Kidney capillary endothelial cell (primary cell): Measurements from ENCODE around the gene LRRC75A.
A peak's percentile ranks its signal among the peaks of the same experiment; 100 is the strongest.

Experiments
- DNase-seq: peaks from one replicate; pipeline ENCODE4 v3.0.0-alpha.2; 2018; ENCODE audit warnings: low spot score

The LRRC75A gene

DNA sequence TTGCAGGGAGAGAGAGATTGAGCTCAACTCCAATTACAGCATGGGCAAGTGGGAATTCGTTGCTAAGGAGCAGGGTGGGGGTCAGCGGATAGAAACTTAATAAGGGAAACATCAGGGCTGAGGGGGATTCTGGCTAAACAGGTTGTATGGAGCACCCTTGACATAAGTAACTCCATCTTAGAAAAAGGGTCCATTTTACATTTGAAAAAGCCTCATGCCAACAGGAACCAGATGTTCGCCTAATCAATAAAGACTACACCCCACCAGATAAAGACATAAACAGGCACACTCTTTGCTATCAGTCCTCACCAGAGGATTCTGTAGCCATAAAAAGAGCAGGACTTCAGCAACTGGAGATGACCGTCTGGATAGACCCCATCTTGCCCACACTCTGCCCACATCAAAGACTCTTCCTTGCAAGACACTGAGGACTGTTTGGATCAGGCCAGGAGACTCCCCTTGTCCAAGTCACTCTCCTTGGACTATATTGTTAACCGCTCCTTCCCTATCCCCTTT, 1.6 kb upstream of the LRRC75A start:
- no peak for DNase-seq

DNA sequence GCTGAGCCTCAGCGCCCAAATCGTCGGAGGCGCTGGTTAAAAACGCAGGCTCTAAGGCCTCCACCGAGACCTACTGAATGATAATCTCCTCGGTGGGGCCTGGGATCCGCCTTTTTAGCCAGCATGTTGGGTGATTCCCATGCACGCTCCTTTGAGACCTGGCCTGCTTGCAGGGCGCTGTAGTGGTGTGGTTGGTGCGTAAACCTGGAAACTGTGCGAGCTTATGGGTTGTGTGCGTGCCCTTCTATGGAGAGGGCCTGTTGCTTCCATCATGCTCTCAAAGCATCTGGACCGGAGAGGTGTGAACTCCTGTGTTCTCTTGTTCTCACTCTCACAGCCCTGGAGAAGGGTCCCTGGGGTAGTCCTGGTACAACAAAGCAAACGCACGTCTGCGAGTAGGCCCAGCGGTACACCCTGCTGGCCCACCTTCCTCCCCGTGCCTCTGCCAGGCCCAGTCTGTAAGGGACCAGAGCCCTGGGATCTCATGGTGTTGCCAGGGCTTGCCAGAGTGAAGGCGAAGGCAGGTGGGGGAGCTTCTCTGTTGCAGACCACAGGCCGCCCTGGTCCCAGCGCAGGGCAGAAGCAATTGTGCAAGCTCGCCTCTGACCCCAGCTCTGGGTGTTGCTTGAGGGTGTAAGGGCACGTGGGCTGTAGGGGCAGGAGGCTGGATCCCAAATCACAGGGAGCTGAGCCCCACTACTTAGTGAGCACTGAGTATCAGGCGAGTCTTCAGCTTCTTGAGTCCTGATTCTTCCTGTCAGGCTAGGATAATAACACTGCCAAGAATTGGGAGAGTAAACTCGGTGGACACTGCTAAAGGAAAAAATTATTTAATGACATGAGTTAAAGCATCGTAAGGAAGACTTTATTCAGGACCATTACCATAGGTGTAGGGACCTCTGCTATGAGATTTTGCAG, 879 bp upstream of the LRRC75A start:
- no peak for DNase-seq

DNA sequence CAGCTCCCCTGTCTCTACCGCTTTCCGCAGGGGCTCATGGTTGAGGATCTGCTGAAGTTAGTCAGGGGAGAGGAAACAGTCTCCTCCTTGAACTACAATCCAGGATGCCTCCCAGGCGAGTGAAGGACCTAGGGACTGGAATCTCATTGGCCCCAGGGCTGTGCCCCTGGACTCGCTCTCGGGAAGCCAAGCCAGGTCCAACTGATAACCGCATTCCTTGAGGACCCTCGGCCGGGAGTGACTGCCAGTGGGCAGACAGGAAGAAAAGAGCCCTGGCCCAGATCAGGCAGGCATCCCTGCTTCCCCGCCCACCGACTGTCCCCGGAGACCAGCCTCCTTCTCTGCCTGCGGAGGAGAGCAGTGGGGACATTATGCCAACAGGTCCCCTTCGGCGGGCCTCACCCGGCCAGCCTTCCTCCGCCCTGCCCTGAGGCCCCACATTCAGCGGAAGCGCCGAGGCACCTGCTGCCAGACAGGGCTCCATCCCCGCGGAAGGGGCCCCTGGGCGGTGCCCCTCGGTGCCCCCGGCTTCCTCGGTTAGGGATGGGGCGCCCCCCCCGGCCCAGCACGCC, 776 bp downstream of the LRRC75A start:
- no peak for DNase-seq

DNA sequence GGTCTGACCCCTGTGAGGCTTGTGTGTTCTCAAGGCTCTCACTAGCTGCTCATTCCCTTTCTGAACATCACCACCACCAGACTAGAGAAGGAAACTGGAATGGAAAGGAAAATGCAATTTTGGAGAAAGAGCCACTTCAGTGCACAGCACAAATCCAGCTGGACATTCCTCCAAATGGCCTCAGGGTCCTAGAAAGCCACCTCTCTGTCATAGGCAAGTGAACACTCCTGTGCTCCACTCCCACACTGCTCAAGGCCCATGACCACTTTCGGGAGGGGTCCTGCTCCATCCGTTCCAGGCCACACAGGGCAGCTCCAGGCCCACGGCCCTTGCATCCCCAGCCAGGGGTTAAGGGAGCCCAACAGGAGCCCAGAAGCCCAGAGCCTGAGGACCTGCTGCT, 2.6 kb downstream of the LRRC75A start:
- DNase-seq, result no peak

DNA sequence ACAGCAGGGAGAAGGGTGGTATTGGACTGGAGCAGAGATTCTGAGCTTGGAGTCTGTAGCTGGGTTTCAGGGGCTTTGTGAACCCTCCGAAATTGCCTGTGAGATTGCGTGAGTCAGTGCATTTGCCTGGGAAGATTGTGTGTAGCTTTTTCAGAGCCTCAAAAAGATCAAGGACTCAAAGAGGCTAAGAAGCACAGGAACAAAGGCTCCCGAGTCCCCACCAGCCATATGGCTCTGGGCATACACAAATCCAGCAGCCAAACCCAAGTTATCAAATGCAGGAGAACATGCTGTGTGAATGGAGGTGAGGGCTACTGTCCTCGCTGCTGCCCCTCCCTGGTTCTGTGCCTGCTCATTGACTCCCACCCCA, 3.0 kb downstream of the LRRC75A start:
- no peak for DNase-seq

DNA sequence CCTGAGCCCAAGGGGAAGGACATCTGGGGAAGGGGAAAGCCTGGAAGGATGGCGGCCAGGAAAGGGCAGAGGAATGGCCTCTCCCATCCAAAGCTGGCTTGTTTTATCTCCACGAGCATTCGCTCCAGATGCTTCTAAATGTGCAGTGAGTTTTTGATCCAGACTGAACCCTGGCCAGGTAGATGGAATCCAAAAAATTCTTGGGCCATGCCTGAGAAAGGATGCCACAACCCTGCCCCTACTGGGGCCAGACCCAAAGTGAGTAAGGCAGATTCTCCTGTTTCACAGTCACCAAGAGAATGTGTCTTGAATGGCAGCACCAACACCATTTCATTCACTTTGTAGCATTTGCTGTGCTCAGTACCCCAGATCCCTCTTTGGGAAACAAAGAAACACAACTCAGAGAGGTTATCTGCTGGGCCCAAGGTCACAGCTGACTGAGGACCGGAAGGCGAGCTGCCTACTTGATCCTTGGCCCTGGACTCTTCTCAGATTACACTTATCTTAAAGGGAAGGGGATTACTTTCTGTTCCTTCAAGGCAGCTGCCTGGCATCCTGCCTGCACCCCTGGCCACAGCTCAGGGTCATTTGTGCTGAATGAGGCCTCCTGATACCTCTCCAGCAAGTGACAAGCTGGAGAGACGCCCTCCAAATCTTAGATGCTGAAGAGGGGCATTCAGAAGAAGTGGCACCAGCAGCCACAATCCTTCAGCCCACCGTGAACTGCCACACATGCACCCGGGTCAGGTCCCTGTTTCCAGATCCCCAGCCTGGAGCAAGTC, 3.6 kb downstream of the LRRC75A start:
- no peak for DNase-seq

DNA sequence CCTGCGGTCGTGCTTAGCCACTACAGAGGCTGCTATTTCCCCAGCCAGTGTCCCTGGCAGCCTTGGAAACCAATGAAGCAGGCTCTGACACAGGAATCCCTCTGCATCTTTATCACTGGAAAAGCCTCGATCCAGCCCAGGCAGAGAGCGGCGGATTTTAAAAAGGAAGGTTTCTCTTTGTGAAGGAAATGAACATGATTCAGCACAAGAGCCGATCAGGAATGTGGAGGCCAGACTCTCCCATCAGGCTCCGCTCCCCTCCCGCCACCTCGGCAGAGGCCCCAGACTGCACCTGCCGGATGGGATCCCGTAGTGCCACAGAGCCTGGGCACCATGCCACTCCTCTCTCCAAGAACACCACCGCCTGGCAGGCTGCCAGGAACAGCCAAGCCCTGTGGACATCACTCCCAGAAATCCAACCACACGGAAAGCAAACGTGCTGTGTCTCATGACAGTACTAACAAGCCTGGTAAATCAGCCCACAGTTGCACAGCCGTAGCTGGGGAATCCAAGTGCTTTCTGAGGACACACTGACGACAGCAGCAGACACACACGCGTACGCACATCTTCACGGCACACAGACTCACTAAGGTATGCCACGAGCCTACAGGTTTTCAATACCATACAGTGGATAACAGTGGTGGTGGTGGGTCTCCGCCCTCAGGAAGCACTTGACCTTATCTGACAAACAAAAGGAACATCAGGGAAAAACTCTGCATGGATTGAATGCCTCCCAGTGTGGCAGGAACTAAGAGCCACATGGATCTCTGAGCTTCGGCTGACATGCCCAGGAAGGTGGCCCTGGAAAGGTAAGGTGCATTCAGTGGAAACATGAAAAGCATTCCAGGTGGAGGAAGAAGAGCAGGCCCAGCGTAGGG, 5.4 kb downstream of the LRRC75A start:
- peak; percentile 63 for DNase-seq

DNA sequence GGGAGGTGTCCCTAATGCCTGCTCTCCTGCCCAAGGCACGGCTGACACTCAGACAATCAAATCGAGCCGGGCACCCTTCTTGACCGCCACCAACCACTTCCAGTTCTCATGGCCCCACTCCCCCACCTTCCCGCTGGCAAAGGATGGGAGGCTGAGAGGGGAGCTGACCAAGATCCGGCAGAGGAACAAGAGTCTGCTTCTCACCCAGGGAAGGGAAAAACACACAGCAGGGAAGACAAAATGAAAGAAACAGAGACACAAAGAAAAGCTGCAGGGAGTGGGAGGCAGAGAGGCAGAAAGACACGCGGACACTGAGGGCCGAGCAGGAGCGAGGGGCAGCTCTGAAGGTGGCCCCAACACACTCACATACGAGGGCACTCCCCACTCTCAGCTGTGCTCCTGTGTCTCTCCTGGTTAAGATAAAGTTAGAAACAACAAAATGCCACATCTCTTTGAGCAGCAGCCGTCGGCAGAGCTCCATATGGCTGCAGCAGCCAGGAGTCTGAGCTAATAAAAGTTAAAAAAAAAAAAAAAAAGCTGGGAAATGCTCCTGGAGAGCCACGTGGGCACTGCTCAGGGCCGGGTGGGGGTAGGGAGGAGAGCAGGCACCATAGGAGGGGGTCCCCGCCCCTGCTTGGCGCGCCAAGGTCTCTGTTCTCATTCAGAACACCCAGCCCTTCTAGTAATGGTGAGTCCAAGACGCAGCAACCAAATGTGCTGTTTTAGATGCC, 7.4 kb downstream of the LRRC75A start:
- no peak for DNase-seq

DNA sequence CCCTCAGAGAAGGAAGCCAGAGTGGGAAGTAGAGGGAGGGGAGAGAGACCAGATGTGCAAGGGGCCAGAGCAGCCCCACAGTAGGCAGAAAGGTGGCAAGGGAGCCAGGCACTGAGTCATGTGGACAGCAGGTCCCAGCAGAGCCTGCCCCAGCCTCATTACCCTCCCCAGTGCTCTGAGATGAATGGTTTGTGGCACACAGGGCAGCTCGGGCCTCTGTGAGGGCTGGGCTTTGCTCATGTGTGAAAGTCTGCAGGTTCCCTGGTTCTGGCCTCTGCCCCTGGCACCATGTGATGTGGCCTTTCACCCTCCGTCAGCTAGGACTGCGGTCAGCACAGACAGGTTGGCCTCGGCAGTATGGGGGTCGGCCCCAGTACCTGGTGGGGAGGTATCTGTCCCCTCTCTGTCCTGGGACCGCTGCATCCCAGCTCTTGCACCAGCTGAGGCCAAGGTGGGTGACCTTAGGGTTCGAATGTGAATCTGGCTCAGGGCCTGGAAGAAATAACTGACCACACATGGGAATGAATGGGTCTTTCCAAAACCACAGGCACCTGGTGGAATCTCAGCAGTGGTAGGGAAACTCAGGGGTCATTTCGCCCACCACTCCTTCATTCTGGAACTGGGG, 8.9 kb downstream of the LRRC75A start:
- no peak for DNase-seq

DNA sequence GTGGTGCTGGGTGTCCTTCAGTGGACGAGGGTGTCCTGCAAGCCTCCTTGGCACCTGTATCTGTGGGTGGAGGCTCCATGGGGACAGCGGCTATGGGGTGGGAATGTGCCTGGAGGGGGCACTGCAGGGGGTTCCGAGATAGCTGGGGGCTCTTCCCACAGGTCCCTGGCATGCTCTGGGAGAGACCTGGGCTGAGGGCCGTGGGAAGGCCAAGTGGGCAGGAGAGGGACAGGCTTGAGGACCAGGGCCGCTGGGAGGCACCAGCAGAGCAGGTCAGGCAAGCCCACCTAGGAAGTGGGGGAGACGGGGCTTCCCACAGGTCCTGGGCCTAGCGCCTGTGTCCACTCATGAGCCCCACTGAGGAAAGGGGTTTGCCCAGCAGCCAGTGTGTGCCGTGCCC, 9.7 kb downstream of the LRRC75A start:
- no peak for DNase-seq

DNA sequence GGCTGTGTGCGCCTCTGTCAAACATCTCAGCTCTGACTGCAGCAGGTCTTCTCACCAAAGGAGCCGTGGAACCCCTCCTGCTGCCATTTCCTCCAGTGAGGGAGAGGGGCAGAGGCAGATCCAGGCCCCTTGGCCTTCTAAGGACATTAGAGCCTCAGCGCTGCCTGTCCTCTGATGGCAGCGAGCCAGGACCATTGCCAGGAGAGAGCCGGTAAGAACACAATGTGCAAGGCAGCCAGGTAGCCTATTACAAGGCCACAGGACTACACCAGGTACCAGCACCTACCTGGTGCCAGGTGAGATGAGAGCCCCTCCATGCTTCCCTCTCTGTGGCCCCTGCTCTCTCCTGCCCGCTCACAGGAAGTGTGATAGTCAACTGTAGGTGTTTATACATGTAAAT, 11.0 kb downstream of the LRRC75A start:
- DNase-seq, result no peak

DNA sequence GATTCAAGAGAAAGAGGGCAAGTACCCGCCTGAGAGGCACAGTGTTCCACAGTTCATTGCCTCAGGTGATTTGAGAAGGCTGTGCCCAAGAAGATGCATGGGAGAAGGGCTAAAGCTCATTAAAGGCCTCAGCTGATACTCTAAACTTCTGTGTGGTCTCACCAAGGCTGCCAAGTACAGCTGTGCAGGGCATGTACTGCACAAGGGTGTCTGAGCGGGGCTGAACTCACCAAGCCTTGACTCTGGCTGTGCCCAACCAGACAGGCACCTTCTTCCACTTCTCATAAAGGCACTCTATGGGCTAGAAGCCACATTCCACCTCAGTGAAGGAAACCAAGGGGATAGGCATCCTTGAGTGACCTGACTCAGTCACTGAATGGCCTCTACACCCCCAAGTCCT, 12.7 kb downstream of the LRRC75A start:
- no peak for DNase-seq

DNA sequence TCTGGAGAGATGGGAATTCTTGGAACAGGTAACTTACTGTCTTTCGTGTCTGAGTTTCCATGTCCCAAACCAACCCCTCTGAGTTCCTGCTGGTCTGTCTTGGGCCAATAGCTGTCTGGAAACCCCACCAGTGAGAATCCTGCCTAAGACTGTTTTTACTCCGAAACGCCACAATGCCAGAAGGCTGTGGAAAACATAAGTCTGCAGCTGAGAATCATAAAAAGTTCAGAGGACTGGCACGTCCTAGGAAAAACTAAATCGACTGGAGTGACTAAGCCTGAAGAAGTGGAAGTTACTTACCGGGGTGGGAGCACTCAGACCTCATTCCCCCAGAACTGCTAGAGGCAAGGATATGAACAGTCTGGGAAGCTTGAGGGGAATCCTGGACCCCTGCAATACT, 13.3 kb downstream of the LRRC75A start:
- DNase-seq, result no peak

DNA sequence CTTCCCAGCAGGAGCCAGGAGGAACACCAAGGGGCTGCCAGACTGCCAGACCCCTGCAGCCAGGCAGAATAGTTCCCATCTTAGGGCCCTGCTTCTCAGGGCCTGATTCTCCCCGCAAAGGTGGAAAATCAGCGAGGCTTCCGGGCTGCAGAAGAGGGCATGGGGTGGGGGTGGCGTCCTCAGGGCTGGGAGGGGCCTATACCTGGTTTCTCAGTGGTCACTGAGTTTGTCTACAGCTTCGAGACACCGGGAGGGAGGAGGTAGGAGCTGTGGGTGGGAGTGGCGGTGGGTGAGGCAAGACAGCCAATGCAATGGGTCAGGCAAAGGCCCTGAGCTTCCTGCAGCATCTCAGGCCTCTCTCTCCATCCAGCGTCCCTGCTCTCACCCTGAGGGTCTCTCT, 14.3 kb downstream of the LRRC75A start:
- no peak for DNase-seq

DNA sequence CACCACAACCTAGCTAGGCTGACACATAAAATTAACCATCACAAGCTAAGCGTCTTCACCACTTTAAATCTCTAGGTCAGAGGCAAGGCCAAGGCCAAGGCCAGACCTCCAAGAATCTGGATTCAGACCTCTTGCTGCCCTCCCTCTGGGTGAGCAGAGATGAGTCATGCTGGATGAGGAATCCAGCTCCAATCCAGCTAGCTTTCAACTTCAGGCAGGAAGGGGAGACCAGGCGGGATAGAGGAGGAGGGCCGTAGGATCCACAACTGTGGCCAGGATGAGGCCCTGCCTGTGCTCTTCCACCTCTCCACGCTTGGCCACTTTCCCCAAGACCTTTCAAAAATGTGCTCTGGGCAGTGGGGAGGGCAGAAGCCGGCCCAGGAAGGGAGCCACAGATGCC, 14.7 kb downstream of the LRRC75A start:
- peak; percentile 91 for DNase-seq

DNA sequence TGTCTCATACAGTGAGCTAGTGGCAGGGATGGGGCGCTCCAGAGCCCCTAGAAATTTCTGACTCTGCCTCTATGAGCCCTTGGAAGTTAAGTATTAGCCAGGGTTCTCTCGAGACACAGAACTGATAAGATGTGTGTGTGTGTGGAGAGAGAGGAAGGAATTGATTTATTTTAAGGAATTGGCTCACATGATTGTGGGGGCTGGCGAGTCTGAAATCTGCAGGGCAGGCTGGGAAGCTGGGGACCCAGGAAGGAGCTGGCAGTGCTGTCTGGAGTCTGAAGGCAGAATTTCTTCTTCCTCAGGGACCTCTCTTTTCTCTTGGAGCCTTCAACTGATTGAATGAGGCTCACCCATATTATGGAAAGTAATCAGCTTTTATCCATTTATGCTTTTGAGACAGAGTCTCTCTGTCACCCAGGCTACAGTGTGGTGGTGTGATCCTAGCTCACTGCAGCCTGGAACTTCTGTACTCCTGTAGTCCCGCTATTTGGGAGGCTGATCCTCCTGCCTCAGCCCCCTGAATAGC, 16.8 kb downstream of the LRRC75A start:
- no peak for DNase-seq

DNA sequence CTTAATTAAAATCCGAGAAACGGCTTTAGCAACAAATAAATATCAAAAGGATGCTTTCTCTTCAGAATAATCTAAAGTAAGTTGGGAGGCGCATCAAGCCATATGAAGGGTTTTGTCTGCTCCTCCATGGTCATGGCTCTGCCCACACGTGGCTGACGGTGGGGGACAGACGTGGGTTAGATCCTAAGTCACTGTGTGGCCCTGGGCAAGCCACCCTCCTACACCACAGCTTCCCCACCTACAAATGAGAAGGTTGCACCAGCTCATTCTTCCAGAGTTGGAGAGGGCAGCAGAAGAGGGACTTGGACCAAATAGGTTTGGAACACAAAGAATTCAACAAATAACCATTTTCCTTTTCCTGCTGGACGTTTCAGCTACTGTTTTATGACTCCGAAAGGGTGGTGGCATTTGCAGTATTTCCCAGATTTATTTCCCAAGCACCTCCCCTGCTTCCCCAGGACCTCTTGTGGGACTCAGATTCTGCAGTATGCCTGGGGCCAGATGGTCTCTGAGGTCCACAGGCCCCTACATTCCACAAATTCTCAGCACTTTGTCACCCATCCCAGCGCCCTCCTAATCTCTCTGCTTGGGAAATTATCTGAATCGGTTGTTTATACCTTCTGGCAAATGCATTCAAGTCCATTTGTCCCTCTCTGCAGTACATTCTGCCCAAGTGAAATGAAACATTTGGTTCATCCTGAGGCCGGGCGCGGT, 17.8 kb downstream of the LRRC75A start:
- no peak for DNase-seq

DNA sequence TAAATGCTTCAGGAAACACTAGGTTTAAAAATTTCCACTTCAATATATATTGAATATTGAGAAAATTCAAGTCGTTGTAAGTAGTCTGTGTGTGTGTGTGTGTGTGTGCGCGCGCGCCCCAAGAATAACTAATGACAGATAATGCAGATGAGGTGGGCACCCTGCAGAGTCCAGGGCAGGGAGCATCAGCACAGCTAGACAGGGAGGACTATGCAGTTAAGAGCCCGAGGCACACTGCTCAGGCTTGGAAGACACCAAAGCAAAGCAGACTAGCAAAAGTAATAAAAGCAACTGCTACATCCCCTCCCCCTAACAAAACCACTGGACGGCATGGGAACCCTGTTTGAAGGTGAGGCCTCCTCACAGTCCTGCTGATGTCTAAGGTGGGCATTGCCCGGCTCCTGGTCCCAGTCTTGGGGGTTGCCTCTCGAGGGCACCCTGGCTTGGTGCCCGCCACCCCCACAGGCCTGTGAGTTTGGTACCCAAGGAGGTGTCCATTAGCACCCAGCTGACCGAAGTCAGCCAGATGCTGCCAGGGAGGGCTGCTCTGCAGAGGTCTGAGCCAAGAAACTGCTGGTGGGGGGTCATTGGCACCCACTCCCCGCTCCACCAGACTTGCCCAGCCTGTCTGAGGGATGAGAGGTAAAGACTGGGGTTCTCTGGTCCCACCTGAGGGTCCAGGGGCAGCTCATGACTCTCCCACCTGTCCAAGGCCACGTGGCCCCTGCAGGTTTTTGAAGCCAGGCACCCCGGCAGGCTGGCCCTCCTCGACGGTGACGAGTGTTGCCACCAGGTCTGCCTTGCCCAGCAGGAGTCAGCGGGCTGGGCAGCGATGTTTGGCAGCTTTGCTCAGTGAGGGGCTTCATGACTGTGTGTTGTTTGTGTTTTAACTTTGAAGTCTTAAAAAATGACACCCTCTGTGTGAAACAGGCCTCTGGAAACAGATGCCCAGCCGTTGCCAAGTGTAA, 18.7 kb downstream of the LRRC75A start:
- no peak for DNase-seq

DNA sequence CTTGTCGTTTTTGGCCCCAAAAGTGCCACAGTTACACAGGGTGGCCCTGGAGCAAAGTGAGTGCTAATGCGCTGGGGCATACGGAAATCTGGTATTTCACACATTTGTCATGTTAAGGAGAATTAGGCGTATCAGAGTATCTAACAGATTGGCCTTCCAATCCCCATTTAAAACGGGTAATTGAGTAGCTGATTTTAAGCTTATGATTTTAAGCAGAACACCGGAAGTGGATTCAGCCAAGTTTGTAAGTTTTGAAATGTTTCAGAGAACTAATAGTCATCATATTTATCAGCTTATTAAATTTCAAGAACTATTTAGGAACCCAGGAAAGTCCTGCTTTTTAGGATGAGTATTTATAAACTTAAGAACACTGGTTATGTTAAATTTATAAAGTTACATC, 19.5 kb downstream of the LRRC75A start:
- DNase-seq, result no peak
